ENCODE data around the gene DUOXA1.
"Not testable (repeated sequence)": the region's sequence is repeated elsewhere in the genome, so short reads cannot be mapped to it uniquely, and the experiment has no call there.

Gene DUOXA1

DNA sequence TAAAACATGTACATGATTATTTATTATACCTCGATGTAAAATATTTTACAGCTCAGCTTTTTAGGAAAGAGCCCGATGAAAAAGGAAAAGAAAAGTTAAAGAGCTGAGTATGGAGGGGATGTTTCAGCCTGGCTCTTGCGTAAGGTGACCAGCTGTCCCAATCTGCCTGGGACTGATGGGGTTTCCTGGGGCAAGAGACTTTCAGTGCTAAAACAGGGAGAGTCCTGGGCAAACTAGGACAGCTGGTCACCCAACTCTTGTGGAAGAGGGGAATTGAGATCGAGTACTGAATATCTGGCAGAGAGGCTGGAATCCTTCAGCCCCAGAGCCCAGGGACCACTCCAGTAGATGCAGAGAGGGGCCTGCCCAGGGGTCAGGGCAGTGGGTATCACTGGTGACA, 36.7 kb downstream of the DUOXA1 start:
- Histone ChIP-seq H3K9me3 (ENCODE audit: control insufficient read depth, low read length) (no peaks in the 10 kb centered on the region), H3K36me3 (ENCODE audit: control insufficient read depth, insufficient read depth, low read length) (no peaks in the 10 kb centered on the region), H3K27ac (ENCODE audit: insufficient read depth, low read length, poor library complexity, severe bottlenecking) (no peak overlapping the region), H3K4me1 (ENCODE audit: control insufficient read depth, insufficient read depth, low read length, poor library complexity, severe bottlenecking) (no peaks in the 10 kb centered on the region), H3K4me3 (ENCODE audit: insufficient read depth, low read depth, low read length, poor library complexity, severe bottlenecking) (no peak overlapping the region), H3K27me3 (replicated peaks; ENCODE audit: control insufficient read depth, insufficient read depth, low read length, poor library complexity, severe bottlenecking) (no peaks in the 10 kb centered on the region)
- DNase-seq = no peak

- H3K36me3 ChIP-seq (ENCODE audit: control insufficient read depth, insufficient read depth, low read length) = no peaks in the 10 kb centered on the region
- no peak overlapping the region for H3K4me3 ChIP-seq (ENCODE audit: insufficient read depth, low read depth, low read length, poor library complexity, severe bottlenecking)
- H3K9me3 ChIP-seq (ENCODE audit: control insufficient read depth, low read length) = no peaks in the 10 kb centered on the region
- H3K27ac ChIP-seq (ENCODE audit: insufficient read depth, low read length, poor library complexity, severe bottlenecking) = no peak overlapping the region
- no peaks in the 10 kb centered on the region for H3K4me1 ChIP-seq (ENCODE audit: control insufficient read depth, insufficient read depth, low read length, poor library complexity, severe bottlenecking)
- H3K27me3 ChIP-seq (replicated peaks; ENCODE audit: control insufficient read depth, insufficient read depth, low read length, poor library complexity, severe bottlenecking) = no peaks in the 10 kb centered on the region
- DNase-seq = no peak
These were observed 38.1 kb downstream of the DUOXA1 start for GRCh38 chr15:45091576-45091975.

GRCh38 chr15:45091161-45091560, 38.5 kb downstream of the DUOXA1 start:
- no peaks in the 10 kb centered on the region for H3K9me3 ChIP-seq (ENCODE audit: control insufficient read depth, low read length)
- DNase-seq = no peak
- no peaks in the 10 kb centered on the region for H3K36me3 ChIP-seq (ENCODE audit: control insufficient read depth, insufficient read depth, low read length)
- no peak overlapping the region for H3K27ac ChIP-seq (ENCODE audit: insufficient read depth, low read length, poor library complexity, severe bottlenecking)
- no peak overlapping the region for H3K4me3 ChIP-seq (ENCODE audit: insufficient read depth, low read depth, low read length, poor library complexity, severe bottlenecking)
- H3K27me3 ChIP-seq (replicated peaks; ENCODE audit: control insufficient read depth, insufficient read depth, low read length, poor library complexity, severe bottlenecking) = no peaks in the 10 kb centered on the region
- H3K4me1 ChIP-seq (ENCODE audit: control insufficient read depth, insufficient read depth, low read length, poor library complexity, severe bottlenecking) = no peaks in the 10 kb centered on the region

DNA sequence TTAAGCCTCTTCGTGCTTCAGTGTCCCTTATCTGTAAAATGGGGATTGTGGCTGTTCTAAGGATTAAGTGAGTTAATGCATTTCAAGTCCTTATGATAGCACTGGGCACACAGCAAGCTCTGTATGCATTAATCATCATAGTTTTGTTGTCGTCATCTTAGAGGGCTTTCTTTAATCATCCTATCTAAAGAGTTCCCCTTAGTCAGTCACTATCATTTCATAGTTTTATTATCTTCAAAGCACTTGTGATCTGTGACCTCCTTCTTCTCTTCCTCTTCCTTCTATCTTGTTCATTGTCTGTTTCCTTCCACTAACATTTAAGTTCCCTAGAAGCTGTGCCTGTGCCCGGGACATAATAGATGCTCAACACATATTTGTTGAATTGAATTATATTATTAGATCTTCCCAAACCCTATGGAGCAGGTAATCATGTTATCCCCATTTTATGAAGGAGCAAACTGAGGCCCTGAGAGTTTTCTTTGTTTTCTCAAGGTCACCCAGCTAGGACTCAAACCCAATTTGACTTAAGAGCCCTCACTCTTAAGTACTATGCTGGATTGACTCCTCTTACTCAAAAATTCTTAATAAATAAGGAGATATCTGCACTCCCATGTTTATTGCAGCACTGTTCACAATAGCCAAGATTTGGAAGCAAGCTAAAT, 39.8 kb downstream of the DUOXA1 start:
- no peak overlapping the region for H3K27ac ChIP-seq (ENCODE audit: insufficient read depth, low read length, poor library complexity, severe bottlenecking)
- H3K27me3 ChIP-seq (replicated peaks; ENCODE audit: control insufficient read depth, insufficient read depth, low read length, poor library complexity, severe bottlenecking) = no peaks in the 10 kb centered on the region
- no peak for DNase-seq
- H3K4me3 ChIP-seq (ENCODE audit: insufficient read depth, low read depth, low read length, poor library complexity, severe bottlenecking) = no peak overlapping the region
- H3K36me3 ChIP-seq (ENCODE audit: control insufficient read depth, insufficient read depth, low read length) = no peaks in the 10 kb centered on the region
- no peaks in the 10 kb centered on the region for H3K9me3 ChIP-seq (ENCODE audit: control insufficient read depth, low read length)
- H3K4me1 ChIP-seq (ENCODE audit: control insufficient read depth, insufficient read depth, low read length, poor library complexity, severe bottlenecking) = no peaks in the 10 kb centered on the region

DNA sequence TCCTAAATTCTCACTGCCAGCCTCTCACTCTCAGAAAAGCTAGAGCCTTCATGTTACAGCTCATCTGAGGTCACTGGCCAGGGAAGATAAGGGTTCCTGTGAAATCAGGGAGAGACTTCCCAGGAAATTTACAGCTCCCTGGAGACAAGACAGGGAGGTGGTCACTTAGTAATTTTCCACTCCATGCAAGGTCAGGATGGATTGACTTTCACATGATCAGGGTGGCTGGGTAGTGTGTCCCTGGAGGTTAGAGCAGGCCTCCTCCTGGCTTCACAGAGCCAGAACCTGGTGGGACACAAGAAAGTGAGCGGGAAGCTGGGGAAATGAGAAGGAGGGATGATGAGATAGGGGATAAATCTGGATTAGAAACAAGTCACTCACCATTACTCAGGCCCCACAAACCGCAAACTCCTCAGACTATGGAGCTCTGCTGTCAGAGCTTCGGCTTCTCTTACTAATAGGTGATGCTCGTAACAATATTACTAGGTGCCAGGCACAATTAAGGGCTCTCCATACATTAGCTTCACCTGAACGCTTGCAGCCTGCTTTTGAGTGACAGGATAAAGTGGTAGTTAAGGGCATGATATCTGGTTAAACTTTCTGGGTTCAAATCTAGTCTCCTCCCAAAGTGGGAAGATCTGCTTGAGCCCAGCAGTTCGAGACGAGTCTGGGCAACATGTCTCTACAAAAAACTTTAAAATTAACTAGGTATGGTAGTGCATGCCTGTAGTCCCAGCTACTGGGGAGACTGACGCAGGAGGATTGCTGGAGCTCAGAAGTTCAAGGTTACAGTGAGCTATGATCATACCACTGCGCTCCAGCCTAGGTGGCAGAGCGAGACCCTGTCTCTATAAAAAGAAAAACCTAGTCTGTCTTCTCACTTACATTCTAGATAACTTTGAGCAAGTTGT, 40.6 kb downstream of the DUOXA1 start:
- DNase-seq = no peak
- Histone ChIP-seq H3K27ac (ENCODE audit: insufficient read depth, low read length, poor library complexity, severe bottlenecking) (no peak overlapping the region), H3K4me1 (ENCODE audit: control insufficient read depth, insufficient read depth, low read length, poor library complexity, severe bottlenecking) (no peaks in the 10 kb centered on the region), H3K27me3 (replicated peaks; ENCODE audit: control insufficient read depth, insufficient read depth, low read length, poor library complexity, severe bottlenecking) (no peaks in the 10 kb centered on the region), H3K4me3 (ENCODE audit: insufficient read depth, low read depth, low read length, poor library complexity, severe bottlenecking) (no peak overlapping the region), H3K9me3 (ENCODE audit: control insufficient read depth, low read length) (no peaks in the 10 kb centered on the region), H3K36me3 (ENCODE audit: control insufficient read depth, insufficient read depth, low read length) (no peaks in the 10 kb centered on the region)

DNA sequence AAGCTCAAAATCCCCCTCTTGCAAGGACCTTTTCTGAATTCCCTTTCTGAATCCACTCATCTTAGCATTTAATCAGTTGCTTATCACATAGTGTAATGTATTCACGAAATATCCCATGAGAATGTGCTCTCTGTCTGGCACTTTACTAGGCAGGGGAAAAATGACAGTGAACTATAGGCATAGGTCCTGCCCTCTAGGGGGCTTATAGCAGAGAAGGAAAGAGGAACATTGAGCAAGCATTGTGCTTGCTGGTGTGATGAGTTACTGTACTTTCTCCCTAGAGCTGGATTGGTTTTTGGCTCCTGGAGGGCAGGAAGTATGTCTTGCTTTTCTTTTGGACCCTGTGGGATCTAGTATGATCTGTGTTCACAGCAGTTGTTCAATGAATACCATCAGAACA, 42.2 kb downstream of the DUOXA1 start:
- H3K27me3 ChIP-seq (replicated peaks; ENCODE audit: control insufficient read depth, insufficient read depth, low read length, poor library complexity, severe bottlenecking) = no peaks in the 10 kb centered on the region
- DNase-seq = no peak
- no peak overlapping the region for H3K27ac ChIP-seq (ENCODE audit: insufficient read depth, low read length, poor library complexity, severe bottlenecking)
- H3K4me3 ChIP-seq (ENCODE audit: insufficient read depth, low read depth, low read length, poor library complexity, severe bottlenecking) = no peak overlapping the region
- H3K4me1 ChIP-seq (ENCODE audit: control insufficient read depth, insufficient read depth, low read length, poor library complexity, severe bottlenecking) = no peaks in the 10 kb centered on the region
- no peaks in the 10 kb centered on the region for H3K36me3 ChIP-seq (ENCODE audit: control insufficient read depth, insufficient read depth, low read length)
- no peaks in the 10 kb centered on the region for H3K9me3 ChIP-seq (ENCODE audit: control insufficient read depth, low read length)

DNA sequence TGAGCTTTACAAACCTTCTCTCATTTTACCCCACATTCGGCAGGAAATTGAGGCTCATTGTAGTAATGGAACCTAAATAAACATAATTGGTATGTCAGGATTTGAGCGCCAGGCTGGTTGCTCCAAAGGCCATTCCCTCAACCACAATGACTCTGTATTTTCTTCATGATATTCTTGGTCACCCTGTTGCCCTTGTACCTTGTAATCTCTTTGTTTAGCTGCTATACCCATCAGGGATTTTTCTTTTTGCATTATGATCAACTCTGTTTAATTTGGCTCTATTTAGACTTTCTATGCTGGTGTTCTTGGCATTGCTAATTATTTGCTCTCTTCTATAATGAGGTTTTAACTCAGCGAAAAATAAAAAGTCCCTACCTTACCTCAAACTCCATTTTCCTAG, 45.5 kb downstream of the DUOXA1 start:
- H3K36me3 ChIP-seq (ENCODE audit: control insufficient read depth, insufficient read depth, low read length) = no peaks in the 10 kb centered on the region
- H3K4me1 ChIP-seq (ENCODE audit: control insufficient read depth, insufficient read depth, low read length, poor library complexity, severe bottlenecking) = no peaks in the 10 kb centered on the region
- H3K4me3 ChIP-seq (ENCODE audit: insufficient read depth, low read depth, low read length, poor library complexity, severe bottlenecking) = no peak overlapping the region
- H3K9me3 ChIP-seq (ENCODE audit: control insufficient read depth, low read length) = no peaks in the 10 kb centered on the region
- no peak overlapping the region for H3K27ac ChIP-seq (ENCODE audit: insufficient read depth, low read length, poor library complexity, severe bottlenecking)
- H3K27me3 ChIP-seq (replicated peaks; ENCODE audit: control insufficient read depth, insufficient read depth, low read length, poor library complexity, severe bottlenecking) = no peaks in the 10 kb centered on the region
- DNase-seq = no peak

- Histone ChIP-seq H3K4me3 (ENCODE audit: insufficient read depth, low read depth, low read length, poor library complexity, severe bottlenecking) (no peak overlapping the region), H3K36me3 (ENCODE audit: control insufficient read depth, insufficient read depth, low read length) (no peaks in the 10 kb centered on the region), H3K9me3 (ENCODE audit: control insufficient read depth, low read length) (no peaks in the 10 kb centered on the region), H3K27me3 (replicated peaks; ENCODE audit: control insufficient read depth, insufficient read depth, low read length, poor library complexity, severe bottlenecking) (no peaks in the 10 kb centered on the region), H3K4me1 (ENCODE audit: control insufficient read depth, insufficient read depth, low read length, poor library complexity, severe bottlenecking) (no peaks in the 10 kb centered on the region), H3K27ac (ENCODE audit: insufficient read depth, low read length, poor library complexity, severe bottlenecking) (no peak overlapping the region)
- DNase-seq = no peak
These were observed 46.5 kb downstream of the DUOXA1 start for GRCh38 chr15:45083223-45083622.

GRCh38 chr15:45082412-45082811, 47.3 kb downstream of the DUOXA1 start:
- not testable (repeated sequence) for H3K9me3 ChIP-seq (ENCODE audit: control insufficient read depth, low read length); H3K36me3 ChIP-seq (ENCODE audit: control insufficient read depth, insufficient read depth, low read length); H3K4me3 ChIP-seq (ENCODE audit: insufficient read depth, low read depth, low read length, poor library complexity, severe bottlenecking); H3K27ac ChIP-seq (ENCODE audit: insufficient read depth, low read length, poor library complexity, severe bottlenecking); H3K4me1 ChIP-seq (ENCODE audit: control insufficient read depth, insufficient read depth, low read length, poor library complexity, severe bottlenecking); H3K27me3 ChIP-seq (replicated peaks; ENCODE audit: control insufficient read depth, insufficient read depth, low read length, poor library complexity, severe bottlenecking); DNase-seq

DNA sequence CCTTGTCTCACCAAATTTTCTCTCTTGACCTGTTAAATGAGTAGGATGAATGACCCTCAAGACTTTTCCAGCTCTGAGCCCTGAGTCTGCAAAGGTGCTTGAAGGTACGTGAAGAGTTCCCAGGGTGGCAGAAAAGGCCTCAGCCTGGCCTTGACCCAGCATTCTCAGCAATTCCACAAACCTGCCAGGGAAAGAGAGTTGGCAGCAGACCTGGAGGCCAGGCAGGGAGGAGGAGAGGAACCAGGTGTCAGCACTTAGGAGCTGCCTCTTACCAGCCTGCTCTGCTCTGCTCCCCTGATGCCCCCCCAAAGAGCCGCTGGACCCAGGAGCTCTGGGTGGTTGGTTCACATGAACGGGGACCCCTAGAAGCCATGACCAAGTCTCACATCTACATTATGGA, 49.1 kb downstream of the DUOXA1 start:
- H3K27me3 ChIP-seq (replicated peaks; ENCODE audit: control insufficient read depth, insufficient read depth, low read length, poor library complexity, severe bottlenecking); DNase-seq; H3K4me3 ChIP-seq (ENCODE audit: insufficient read depth, low read depth, low read length, poor library complexity, severe bottlenecking); H3K9me3 ChIP-seq (ENCODE audit: control insufficient read depth, low read length); H3K36me3 ChIP-seq (ENCODE audit: control insufficient read depth, insufficient read depth, low read length); H3K27ac ChIP-seq (ENCODE audit: insufficient read depth, low read length, poor library complexity, severe bottlenecking); H3K4me1 ChIP-seq (ENCODE audit: control insufficient read depth, insufficient read depth, low read length, poor library complexity, severe bottlenecking): not testable (repeated sequence)
